KOPT-K1 (cell line): ENCODE measurements around the gene ADK.

ENCODE experiments used
- H3K27ac ChIP-seq: fragments of 200-600 bp; sonication (generic); 2 replicates; pipeline ENCODE4 v1.5.1; 2016; ENCODE audit warnings: antibody characterized with exemption, mild to moderate bottlenecking, low read depth, low read length; ENCODE audit not compliant: poor library complexity, severe bottlenecking
- H3K36me3 ChIP-seq: fragments of 200-600 bp; sonication (generic); 2 replicates; pipeline ENCODE4 v1.5.1; 2017; ENCODE audit warnings: antibody characterized with exemption, mild to moderate bottlenecking, low read length, moderate library complexity; ENCODE audit not compliant: insufficient read depth
- H3K9me3 ChIP-seq: fragments of 200-600 bp; sonication (generic); 2 replicates; pipeline ENCODE4 v1.5.1; 2017; ENCODE audit warnings: antibody characterized with exemption, low read length, mild to moderate bottlenecking; ENCODE audit not compliant: insufficient read depth, poor library complexity, severe bottlenecking

The ADK gene

DNA sequence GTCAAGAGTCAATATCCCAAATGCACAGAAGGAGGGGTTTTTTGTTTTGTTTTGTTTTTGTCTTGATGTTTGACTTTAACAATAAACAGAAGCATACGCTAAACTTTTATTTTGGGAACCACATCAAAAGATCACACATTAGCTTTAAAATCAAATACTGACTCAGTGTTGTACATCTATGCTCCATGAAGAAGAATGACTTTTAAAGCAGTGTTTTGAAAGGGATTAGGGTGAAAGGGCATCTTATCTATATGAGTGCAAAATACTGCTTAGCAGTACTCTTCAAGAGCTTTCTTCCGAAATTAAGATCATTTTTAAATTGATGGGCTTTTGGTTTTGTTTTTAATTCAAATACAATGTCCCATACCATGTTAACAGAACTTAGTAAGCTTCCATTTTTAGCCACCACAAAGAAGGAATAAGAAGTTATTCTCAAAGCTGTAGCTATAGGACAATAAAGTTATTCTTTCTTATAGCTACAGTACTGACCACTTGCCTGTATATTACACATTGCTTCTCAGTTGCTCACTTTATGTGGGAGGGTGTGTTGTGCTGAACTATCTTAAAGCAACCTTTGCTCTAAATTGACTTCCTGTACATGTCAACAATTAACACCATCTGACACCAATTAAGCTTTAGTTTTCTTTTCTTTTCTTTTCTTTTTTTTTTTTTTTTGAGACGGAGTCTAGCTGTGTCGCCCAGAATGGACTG, 531.1 kb downstream of the ADK start:
- Histone ChIP-seq H3K27ac (no peak overlapping the region), H3K36me3 (no peaks in the 10 kb centered on the region), H3K9me3 (no peaks in the 10 kb centered on the region)

DNA sequence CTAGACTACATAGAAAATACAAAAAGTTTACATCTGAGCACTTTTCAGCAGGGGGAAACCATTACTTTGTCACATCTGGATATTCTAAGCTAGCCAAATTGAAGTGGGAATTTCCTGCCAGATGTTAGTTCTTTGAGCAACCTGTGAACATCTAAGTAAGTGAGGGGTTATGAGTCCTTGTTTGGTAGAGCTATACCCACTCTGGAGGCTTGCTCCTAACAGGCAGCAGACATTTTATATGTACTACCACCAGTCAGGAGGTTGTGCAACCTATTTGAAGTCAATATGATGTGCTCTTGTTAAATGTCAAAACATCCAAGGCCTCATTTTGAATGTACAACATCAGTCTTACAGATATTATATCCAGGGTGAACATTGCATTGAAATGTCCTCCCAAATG, 532.0 kb downstream of the ADK start:
- no peaks in the 10 kb centered on the region for H3K36me3 ChIP-seq
- no peaks in the 10 kb centered on the region for H3K9me3 ChIP-seq
- no peak overlapping the region for H3K27ac ChIP-seq

DNA sequence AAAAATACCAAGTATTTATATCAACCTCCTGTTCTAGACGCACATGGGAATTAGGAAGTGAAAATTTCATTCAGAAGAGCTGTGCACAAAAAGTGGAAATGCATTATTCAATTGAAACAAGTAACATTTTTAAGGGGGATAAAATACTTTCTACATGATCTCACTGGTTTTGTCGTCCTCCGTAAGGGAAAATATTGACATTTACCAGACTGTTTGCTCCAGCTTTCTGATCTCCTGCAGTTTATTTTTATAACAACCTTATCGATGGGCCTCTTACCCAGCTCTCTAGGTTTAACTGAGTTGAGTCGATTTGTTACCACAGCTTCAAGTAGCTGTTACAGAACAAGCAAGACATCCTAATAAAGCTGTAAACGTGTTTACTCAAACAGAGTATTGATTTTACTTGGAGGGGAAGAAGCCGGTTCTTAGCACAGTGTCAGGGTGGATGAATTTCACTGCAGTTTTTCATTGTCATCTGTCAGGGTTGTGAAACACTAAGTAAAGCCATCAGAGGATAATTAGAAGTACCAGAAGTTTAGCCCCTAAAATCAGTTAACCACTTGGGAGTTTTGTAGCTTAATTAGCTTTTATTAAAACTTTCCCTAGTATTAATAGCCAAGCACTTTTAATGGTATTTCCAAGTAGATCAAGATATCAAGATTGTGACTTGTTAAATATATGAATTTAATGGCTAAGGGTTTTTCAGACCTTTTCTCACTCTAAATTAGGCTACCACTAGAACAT, 532.8 kb downstream of the ADK start:
- no peak overlapping the region for H3K27ac ChIP-seq

DNA sequence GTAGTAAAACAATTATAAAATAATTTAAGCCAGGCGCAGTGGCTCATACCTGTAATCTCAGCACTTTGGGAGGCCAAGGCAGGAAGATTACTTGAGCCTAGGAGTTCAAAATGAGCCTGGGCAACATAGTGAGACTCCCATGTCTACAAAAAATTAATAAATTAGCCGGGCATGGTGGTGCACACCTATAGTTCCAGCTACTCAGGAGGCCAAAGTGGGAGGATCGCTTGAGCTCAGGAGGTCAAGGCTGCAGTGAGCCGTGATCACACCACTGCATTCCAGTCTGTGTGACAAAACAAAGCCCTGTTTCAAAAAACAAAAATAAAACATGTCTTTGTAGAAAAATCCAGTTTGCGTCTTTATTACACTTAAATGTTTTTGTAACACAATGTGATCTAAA, 533.4 kb downstream of the ADK start:
- Histone ChIP-seq H3K9me3 (no peaks in the 10 kb centered on the region), H3K27ac (no peak overlapping the region), H3K36me3 (no peaks in the 10 kb centered on the region)

More for the DNA sequence above, 532.8 kb downstream of the ADK start:
- Histone ChIP-seq H3K36me3 (no peaks in the 10 kb centered on the region), H3K9me3 (no peaks in the 10 kb centered on the region)

DNA sequence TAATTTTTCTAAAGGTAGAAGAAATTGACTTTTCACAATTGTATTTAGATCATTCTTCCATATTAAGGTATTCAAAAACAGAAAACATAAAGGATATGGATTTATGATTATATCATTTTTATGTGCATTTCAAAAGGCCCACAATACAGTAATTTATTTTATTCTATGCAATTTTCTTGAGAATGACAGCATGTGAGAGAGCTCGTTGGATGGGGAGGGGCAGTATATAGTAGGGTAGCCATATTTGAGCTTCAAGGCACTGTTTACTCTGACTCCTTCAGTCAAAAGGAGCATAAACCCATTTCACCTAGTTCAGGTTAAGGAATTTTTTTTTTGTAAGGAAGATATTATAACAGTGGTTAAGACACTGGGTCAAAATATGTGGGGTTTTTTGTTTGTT, 534.5 kb downstream of the ADK start:
- H3K27ac ChIP-seq: no peak overlapping the region
- H3K36me3 ChIP-seq: no peaks in the 10 kb centered on the region
- H3K9me3 ChIP-seq: no peaks in the 10 kb centered on the region

DNA sequence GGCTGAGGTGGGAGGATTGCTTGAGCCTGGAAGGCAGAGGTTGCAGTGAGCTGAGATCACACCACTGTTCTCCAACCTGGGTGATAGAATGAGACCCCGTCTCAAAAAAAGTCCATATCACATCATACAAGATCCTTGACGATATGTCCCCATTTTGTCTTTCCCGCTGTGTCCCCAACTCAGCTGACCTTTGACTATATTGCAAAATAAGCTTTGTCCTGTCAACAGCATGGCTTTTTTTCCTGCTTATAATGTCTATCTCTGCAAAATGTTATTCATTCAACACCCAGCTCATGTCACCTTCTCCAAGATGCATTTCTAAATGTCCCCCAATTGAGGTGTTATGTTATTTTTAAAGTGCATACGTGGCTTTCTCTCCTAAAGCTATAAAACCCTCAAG, 539.4 kb downstream of the ADK start:
- Histone ChIP-seq H3K36me3 (no peaks in the 10 kb centered on the region), H3K27ac (no peak overlapping the region), H3K9me3 (no peaks in the 10 kb centered on the region)

DNA sequence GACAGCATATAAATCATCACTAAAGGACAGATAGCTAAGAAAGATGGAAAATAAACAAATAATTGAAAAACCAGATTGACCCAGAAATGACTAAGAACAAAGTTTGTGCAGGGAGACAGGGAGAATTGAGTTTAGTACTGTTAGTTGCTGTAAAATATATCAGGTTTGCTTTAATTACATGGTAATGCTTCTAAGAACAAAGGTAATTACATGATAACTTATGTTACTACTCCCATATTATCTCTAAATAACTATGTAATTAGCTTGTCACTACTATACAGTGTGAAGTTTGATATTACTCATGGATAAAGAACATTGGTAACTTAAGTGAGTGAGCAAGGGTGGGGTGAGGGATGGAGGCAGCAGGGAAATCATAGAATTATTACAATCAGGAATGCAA, 540.1 kb downstream of the ADK start:
- H3K36me3 ChIP-seq: no peaks in the 10 kb centered on the region

DNA sequence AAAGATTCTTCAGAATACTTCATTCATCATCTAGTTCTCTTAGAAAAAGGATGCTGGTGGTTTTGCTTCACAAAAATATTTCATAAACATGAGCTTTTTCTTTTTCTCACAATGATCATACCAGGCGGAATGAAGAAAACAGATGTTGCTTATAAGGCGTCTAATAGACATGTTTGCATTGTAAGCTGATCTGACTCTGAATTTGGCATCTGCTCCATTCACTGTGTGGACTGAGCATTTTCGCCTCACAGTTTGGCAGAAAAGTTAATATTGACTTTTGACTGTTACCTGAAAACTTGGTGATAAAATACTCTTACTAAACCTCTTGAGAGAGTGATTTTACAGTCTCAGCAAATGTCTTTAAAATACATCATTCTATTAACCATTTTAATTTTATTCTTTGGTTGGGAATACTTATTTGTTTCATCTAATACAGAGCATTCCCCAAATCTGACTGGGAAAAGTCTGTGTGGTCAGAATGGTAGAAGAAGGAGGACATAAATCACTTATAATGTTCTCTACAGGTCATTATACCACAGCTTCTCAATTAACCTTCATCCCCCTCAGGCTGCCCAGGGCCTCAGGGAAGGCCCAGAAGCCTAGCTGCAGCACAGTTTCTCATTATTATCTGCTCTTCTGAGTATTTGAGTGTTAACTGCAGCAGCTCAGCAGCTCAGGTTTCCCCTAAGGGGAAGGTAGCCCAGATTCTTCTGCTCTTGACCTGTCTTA, 553.8 kb downstream of the ADK start:
- no peak overlapping the region for H3K27ac ChIP-seq
- no peaks in the 10 kb centered on the region for H3K9me3 ChIP-seq
- H3K36me3 ChIP-seq: peaks cover 8% of the 10 kb centered on the region; the same call in 1 of the 2 replicates

More for the DNA sequence above, 540.1 kb downstream of the ADK start:
- Histone ChIP-seq H3K27ac (no peak overlapping the region), H3K9me3 (no peaks in the 10 kb centered on the region)

DNA sequence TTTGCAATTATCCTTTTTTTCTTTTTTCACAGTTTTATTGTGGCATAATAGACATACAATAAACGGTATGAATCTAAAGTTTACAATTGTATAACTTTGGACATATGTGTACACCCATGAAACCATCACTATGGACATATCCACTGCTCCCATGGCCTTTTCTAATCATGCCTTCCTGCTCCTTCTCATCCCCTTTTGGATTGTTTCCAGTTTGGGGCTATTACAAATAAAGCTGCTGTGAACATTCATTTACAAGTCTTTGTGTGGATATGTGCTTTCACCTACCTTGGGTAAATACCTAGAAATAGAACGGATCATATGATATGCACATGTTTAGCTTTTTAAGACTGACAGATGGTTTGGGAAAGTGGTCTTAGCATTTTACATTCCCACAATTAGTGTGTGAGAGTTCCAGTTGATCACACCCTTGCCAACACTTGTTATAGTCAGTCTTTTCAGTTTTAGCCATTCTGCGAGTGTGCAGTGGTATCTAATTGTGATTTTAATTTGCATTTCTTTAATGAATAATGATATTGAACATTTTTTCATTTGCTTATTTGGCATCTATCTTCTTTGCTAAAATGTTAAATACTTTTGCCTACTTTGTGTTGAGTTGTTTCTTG, 554.4 kb downstream of the ADK start:
- H3K36me3 ChIP-seq: peaks cover 8% of the 10 kb centered on the region; the same call in 1 of the 2 replicates
- H3K9me3 ChIP-seq: no peaks in the 10 kb centered on the region
- no peak overlapping the region for H3K27ac ChIP-seq

DNA sequence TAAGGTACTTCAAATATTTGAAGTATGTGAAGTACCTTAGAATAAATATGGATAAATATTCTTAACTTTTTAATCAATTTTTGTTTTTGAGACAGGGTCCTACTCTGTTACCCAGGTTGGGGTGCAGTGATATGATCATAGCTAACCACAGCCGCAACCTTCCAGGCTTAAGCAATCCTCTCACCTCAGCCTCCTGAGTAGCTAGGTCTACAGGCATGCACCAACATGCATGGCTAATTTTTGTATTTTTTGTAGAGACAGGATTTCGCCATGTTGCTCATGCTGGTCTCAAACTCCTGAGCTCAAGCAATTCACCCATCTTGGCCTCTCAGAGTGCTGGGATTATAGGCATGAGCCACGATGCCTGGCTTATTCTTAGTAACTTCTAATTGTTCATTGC, 555.9 kb downstream of the ADK start:
- no peak overlapping the region for H3K27ac ChIP-seq
- H3K9me3 ChIP-seq: no peaks in the 10 kb centered on the region
- H3K36me3 ChIP-seq: peaks cover 14% of the 10 kb centered on the region; the same call in 1 of the 2 replicates

DNA sequence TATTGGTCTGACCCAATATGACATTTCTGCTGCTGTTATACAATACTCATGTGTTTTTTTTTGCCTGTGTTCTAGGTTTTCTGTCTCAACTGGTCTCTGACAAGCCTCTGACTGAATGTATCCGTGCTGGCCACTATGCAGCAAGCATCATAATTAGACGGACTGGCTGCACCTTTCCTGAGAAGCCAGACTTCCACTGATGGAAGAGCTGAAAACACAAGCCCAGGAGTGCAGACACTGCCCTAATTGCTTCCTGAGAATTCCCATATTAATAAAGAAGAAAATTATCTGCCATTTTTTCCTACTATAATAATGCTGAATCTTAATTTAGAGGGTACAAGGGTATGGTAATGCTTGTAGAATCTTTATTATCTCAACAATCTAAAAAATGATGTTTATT, 557.2 kb downstream of the ADK start:
- H3K27ac ChIP-seq: no peak overlapping the region

DNA sequence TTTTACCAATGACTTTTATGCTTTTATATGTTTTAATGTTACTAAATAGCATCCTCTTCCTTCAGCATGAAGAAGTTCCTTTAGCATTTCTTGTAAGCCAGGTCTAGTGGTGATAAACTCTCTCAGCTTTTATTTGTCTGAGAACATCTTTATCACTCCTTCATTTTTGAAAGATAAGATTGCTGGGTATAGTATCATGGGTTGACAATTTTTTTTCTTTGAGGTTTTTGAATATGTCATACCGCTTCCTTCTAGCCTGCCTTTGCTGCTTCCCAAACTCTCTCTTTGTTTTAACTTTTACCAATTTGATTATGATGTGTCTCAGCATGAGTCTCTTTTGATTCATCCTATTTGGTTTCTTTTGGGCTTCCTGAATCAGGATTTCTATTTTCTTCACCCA, 567.2 kb downstream of the ADK start:
- Histone ChIP-seq H3K36me3 (no peaks in the 10 kb centered on the region), H3K27ac (no peak overlapping the region), H3K9me3 (peaks cover 26% of the 10 kb centered on the region)

More for the DNA sequence above, 557.2 kb downstream of the ADK start:
- H3K36me3 ChIP-seq: peaks cover 14% of the 10 kb centered on the region; the same call in 1 of the 2 replicates
- no peaks in the 10 kb centered on the region for H3K9me3 ChIP-seq

DNA sequence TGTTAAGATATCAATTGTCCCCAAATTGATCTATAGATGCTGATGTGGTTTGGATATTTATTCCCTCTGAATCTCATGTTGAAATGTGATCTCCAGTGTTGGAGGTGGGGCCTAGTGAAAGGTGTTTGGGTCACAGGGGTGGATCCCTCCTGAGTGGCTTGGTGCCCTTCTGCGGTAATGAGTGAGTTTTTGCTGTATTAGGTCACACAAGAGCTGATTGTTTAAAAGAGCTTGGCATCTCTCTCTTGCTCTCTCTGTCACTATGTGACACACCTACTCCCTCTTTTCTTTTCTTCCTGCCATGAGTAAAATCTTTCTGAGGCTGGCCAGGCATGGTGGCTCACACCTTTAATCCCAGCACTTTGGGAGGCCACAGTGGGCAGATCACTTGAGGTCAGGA, 577.2 kb downstream of the ADK start:
- Histone ChIP-seq H3K9me3 (peaks cover 8% of the 10 kb centered on the region), H3K36me3 (no peaks in the 10 kb centered on the region), H3K27ac (no peak overlapping the region)

DNA sequence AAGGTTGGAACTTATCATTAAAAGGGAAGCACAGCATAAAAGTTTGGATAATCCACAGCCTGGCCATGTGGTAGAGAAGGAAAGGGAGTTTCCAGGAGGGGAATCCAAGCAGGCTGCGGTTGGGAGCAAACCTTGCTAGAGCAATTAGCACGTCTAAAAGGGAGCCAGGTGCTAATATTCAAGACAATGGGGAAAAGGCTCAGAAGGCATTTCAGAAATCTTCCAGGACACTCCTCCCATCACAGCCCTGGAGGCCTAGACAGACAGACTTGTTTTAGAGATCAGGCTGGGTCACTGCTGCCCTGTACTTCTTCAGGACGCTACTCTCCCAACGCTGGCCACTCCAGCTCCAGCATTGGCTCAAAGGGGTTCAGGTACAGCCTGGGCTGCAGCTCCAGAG, 579.2 kb downstream of the ADK start:
- H3K9me3 ChIP-seq: peaks cover 11% of the 10 kb centered on the region
- H3K27ac ChIP-seq: no peak overlapping the region
- H3K36me3 ChIP-seq: no peaks in the 10 kb centered on the region

DNA sequence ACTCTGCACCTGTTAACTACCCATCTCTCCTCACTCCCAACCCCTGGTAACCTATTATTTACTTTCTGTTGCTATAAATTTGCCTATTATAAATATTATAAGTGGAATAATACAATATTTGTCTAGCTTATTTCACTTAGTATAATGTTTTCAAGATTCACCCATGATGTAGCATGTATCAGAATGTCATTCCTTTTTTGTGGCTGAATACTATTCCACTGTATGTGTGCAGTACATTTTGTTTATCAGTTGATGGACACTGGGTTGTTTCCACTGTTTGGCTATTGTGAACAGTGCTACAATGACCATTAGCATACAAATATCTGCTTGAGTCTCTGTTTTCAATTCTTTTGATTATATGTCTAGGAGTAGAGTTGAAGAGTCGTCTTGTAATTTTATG, 582.6 kb downstream of the ADK start:
- no peak overlapping the region for H3K27ac ChIP-seq
- H3K9me3 ChIP-seq: peaks cover 11% of the 10 kb centered on the region
- H3K36me3 ChIP-seq: no peaks in the 10 kb centered on the region
